Measurements from ENCODE around the gene GJA1.
"Not testable (repeated sequence)": the region's sequence is repeated elsewhere in the genome, so short reads cannot be mapped to it uniquely, and the experiment has no call there.

Gene GJA1
- long read RNA-seq, donor 1, transcript GJA1-204 (2 exons, 3,152 nt): major isoform, 13 of 13 reads
- long read RNA-seq, donor 1, partial matches to known transcripts: 0 of 13 reads
- long read RNA-seq, donor 1, other reads (novel, unspliced or antisense): 0 of 13 reads
- long read RNA-seq, donor 2, transcript GJA1-204 (2 exons, 3,152 nt): major isoform, 6 of 34 reads
- long read RNA-seq, donor 2, partial matches to known transcripts: 28 of 34 reads
- long read RNA-seq, donor 2, other reads (novel, unspliced or antisense): 0 of 34 reads
- long read RNA-seq, donor 3, partial matches to known transcripts: 0 of 4 reads
- long read RNA-seq, donor 3, other reads (novel, unspliced or antisense): 0 of 4 reads
- long read RNA-seq, donor 4, transcript GJA1-204 (2 exons, 3,152 nt): major isoform, 14 of 14 reads
- long read RNA-seq, donor 4, partial matches to known transcripts: 0 of 14 reads
- long read RNA-seq, donor 4, other reads (novel, unspliced or antisense): 0 of 14 reads
- long read RNA-seq, donor 5, transcript GJA1-204 (2 exons, 3,152 nt): major isoform, 11 of 11 reads
- long read RNA-seq, donor 5, partial matches to known transcripts: 0 of 11 reads
- long read RNA-seq, donor 5, other reads (novel, unspliced or antisense): 0 of 11 reads
- long read RNA-seq, donor 6, partial matches to known transcripts: 0 of 4 reads
- long read RNA-seq, donor 6, other reads (novel, unspliced or antisense): 0 of 4 reads
- long read RNA-seq, donor 7, transcript GJA1-204 (2 exons, 3,152 nt): major isoform, 13 of 13 reads
- long read RNA-seq, donor 7, partial matches to known transcripts: 0 of 13 reads
- long read RNA-seq, donor 7, other reads (novel, unspliced or antisense): 0 of 13 reads
- long read RNA-seq, donor 8, transcript GJA1-204 (2 exons, 3,152 nt): major isoform, 9 of 10 reads
- long read RNA-seq, donor 8, partial matches to known transcripts: 0 of 10 reads
- long read RNA-seq, donor 8, other reads (novel, unspliced or antisense): 0 of 10 reads

GRCh38 chr6:121435444-121436069 lies at the start of gene GJA1:
TSS of gene GJA1 (plus strand) at chr6:121435646. CDS start at chr6:121446848, 11,202 bp downstream.
- peak; percentile 54 for DNase-seq

GRCh38 chr6:121386551-121386950 lies 48.9 kb upstream of the GJA1 start:
- not testable (repeated sequence) for DNase-seq

GRCh38 chr6:121389419-121389818 lies 46.0 kb upstream of the GJA1 start:
- no peak for DNase-seq

- no peak for DNase-seq
Measured at GRCh38 chr6:121393731-121394505, 41.5 kb upstream of the GJA1 start.

GRCh38 chr6:121395736-121396135 lies 39.7 kb upstream of the GJA1 start:
- DNase-seq: no peak

GRCh38 chr6:121397188-121397587 lies 38.3 kb upstream of the GJA1 start:
- not testable (repeated sequence) for DNase-seq

- no peak for DNase-seq
Measured at GRCh38 chr6:121398127-121398526, 37.3 kb upstream of the GJA1 start.

- DNase-seq: no peak
Measured at GRCh38 chr6:121399966-121400365, 35.5 kb upstream of the GJA1 start.

- DNase-seq: no peak
Measured at GRCh38 chr6:121403964-121404363, 31.5 kb upstream of the GJA1 start.

GRCh38 chr6:121405306-121405705 lies 30.1 kb upstream of the GJA1 start:
- no peak for DNase-seq

- DNase-seq: no peak
Measured at GRCh38 chr6:121408321-121408720, 27.1 kb upstream of the GJA1 start.

GRCh38 chr6:121413879-121414278 lies 21.6 kb upstream of the GJA1 start:
- DNase-seq: no peak

- no peak for DNase-seq
Measured at GRCh38 chr6:121418346-121418745, 17.1 kb upstream of the GJA1 start.

- DNase-seq: no peak
Measured at GRCh38 chr6:121426686-121427085, 8.8 kb upstream of the GJA1 start.

GRCh38 chr6:121428872-121429756 lies 6.3 kb upstream of the GJA1 start:
- DNase-seq: no peak

- no peak for DNase-seq
Measured at GRCh38 chr6:121430514-121431460, 4.7 kb upstream of the GJA1 start.

GRCh38 chr6:121431776-121432175 lies 3.7 kb upstream of the GJA1 start:
- DNase-seq: not testable (repeated sequence)

- no peak for DNase-seq
Measured at GRCh38 chr6:121434037-121434770, 1.2 kb upstream of the GJA1 start.

Data from right kidney (tissue), 9 donors.